Esophagus mucosa (tissue), 1 donor: ENCODE results near the gene MICAL2. TPM values are rescaled to one million over a fixed set of nuclear protein-coding genes. Genes with fewer than 3 reads are reported as not detected.

ENCODE experiments used
- ATAC-seq: fragments of 200-7000 bp; cut with Tn5 transposase; one replicate; pipeline ENCODE4 v1.9.1; 2020
- total RNA-seq: library from RNA; stranded (reverse); gene quantifications from one replicate; pipeline ENCODE4 v1.2.4, GENCODE V29; 2023
- donor health status: DM: yes; HTN: yes; CAD: no.

Gene MICAL2
- total RNA-seq, 1 donor from 2014 or later = 15.5 TPM

DNA sequence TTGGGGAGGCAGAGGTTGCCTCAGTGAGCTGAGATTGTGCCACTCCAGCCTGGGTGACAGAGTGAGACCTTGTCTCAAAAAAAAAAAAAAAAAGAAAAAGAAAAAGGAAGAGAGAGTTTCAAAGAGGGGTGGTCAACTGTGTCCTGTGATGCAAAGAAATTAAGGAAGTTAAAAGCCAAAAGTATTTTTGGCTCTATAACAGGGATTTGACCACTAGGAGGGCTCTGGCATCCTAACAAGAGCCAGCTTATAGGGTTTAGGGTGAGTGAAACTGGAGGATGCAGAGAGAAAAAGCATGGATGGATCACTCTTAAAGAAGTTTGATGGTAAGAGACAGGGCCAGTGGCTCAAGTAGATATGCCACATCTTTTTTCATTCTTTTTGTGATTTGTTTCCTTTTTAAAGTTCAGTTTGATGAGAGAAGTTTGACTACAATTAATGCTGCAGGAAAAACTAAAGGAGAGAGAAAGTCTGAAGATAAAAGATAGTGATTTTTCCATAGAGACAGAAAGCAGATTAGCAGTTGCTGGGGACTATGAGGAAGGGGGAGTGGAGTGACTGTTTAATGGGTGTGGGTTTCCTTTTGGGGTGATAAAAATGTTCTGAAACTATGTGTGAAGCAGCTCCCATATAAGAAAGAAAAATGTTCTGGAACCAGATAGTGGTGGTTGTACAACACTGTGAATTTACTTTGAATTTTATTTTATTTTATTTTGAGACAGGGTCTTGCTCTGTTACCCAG, 11.1 kb upstream of the MICAL2 start:
- ATAC-seq = no peak

DNA sequence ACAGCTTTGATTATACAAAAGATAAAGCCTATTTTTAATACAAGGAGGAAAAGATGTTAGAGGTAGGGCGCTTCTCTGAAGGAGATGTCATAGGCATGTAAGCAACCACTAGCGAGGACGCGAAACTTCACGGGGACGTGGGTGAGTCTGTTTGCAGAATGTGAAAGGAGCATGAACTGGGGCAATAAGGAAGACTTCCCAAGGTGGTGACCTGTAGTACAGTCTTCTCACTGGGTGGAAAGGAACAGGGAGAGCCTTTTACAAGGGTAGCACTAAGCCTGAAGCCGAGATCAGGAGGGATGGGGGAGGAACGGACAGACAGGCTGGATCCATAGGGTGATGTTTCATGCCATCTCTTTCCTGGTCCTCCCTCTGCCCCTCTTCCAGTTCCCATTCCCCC, 10.0 kb upstream of the MICAL2 start:
- ATAC-seq = no peak

DNA sequence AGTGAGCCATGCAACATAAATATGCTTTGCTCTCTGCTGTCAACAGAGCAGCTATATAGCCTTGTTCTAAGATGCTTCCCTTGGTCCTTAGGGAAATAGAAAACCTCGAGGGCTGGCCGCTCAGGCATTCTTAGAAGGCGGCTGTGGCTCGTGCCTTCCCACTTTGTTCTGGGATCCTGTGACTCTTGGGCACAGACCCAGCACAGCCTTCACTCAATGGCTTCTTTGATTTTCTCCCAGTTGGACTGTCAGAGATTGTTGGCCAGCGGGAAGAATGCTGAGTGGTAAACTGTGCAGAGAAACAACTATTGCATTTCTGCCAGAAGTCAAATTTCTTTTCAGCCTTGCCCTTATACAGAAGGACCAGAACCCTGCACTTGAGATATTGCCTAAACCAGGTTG, 9.5 kb upstream of the MICAL2 start:
- ATAC-seq = no peak

DNA sequence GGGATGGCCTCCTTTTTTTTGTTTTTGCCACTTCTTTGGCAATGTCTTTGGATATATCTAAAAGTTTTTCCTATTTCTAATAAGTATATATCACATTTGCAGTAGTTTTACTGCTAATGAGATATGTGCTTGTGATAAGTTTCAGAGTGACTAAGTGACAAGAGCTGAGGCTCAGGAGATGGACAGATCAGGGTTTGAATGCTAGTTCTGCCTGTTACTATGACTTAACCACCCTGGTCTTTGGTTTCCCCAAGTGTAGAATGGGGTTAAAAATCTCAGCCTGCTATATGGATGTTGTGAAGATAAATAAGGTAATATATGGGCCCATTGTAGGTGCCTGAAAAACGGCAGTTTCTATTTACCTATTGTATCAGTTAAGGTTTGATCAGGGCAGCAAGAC, 9.1 kb upstream of the MICAL2 start:
- ATAC-seq = no peak

DNA sequence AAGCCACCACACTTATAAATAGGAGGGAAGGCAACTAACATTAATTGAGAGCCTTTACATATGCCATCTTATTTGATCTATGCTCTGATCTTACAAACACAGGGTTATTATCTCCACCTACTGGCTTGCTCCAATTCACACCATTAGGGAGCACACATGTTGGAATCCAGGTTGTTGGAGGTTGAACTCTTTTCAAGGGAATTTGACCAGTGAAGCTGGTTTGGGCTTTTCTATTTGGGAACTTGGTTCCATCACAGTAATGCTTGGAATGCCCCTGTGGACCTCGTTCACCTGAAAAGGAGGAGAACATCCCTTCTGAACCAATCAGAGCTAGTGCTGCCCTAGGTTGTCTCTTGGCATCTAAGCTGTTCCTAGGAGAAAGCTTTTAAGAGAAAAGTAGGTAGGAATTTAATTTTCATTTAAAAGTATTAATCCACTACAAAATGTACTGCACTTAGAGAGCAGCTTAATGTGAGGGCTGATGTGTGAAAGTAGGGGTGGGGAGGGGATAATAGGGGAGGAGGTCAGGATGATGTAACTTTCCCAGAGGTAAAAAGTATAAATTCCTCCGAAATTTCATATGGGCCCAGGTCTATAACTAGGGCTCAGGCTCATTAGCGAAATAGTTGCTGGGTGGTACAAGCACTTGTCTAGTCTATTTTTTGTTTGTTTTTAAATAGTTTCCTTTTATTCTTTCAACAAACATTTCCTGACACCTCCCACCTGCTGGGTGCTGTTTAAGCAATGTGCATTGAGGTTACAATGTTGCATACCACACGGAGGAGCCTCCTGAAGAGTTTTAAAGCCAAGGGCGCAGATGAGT, 7.6 kb upstream of the MICAL2 start:
- ATAC-seq = no peak

DNA sequence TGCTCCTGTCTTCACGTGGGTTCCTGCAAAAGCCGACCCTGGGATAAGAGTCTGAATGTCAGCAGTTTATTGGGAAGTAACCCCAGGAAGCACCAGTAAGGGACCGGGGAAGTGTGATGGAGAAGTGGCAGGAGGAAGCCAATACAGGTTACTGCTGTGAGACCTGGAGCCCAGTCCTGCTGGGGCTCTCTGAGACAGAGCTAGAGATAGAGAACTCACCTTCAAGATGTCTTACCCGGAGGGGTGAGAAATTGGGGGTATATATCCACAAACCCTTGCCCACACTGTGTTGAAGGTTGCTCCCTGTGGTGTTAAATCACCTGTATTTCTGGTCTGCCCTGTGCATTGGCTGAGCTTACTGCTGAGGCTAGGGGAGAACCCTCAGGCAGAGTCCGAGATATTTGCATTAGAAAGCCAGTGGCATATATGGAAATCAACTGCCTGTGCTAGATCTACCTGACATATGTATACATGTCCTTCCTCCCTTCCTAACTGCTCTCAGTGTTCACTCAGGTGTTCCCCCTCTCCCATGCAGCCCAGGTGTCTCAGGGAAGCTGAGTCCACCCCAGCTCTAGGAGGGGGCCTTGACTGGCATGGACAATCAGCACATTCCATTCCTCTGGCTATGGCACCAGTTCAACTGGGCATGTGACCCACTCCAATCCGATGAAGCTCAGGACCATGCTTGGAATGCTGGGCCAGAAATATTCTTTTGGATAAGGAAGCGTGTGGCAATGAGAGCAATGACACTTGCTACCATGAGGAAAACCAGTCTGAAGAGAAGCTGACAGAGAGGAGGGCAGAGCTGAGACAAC, 6.8 kb upstream of the MICAL2 start:
- no peak for ATAC-seq

DNA sequence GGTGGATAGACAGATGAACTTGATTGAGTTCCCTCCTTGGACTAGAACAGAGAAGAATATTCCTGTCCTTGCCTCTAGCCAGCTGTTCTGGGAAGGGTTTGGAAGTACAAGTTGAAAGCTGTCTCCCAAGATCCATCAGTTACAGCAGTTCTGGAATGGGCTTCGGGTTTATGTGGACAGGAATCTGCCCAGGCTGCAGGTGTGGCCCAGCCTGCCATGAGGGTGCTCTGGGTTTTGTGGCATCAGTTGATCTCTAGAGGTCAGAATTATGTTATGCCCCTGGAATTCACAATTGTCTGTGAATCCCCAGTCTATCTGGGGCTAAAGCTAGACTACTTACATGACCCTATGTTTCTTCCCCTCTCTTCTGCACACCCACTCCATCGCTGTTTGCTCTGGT, 4.9 kb upstream of the MICAL2 start:
- ATAC-seq = no peak

DNA sequence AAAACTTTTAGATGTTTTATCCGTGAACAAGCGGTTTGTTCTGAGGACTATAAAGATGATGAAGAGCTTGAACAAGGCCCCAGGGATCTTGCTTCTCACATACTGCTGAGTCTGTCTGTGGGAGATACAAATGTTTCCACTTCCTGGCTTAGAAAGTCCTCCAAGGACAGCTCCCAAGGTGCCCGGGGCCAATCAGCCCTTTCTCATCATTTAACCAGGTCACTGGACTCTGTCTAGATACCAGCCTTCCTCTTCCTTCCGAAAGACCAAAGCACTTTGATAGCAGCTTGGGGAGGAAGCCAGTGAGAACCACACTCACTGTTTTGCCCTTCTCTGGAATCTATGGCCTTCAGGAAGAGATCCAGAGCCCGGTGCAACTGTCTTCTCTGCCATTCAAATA, 4.3 kb upstream of the MICAL2 start:
- ATAC-seq = no peak

DNA sequence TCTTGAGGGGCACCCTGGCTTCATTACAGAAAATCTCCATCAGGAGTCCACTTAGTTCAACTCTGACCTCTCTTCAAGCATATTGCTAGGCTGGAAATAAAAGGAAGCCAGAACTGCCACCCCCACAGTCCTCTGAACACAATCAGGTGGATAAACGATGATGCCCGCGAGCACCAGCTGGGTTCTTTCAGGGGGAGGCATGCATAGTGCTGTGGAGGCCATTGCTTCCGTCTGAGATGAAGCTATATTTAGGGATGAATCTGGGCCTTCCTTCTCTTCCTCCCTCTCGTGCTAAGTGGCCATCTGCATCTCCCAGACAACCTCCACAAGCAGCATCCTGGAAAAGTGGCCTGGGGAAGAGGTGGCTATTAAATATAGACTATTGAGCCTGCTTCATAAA, 3.9 kb upstream of the MICAL2 start:
- ATAC-seq = no peak

DNA sequence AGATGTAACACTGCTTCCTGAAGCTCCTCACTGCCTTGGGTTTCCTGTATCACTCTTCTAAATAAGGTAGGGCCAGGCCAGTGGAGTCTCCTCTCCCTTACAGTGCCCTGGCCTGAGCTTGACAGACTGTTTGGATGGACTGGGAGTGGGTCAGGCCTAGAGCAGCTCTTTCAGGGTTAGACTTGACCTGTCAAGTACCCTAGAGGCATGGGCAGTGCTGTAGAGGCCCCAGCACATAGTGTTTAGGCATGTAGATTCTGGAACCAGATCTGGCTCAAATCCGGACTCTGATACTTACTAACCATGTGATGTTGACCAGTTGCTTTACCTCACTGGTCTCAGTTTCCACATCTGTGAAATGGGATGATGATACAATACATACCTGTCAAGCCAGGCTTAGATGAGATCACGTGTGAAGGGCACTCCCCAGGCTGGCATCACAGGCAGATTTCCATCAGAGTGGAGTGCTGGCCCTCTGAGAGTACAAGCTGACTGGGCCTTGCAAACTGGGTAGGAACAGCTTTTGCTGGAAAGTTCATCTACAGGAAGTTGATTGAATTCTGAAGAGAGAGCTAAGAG, 1.4 kb upstream of the MICAL2 start:
- peak; percentile 24 for ATAC-seq

DNA sequence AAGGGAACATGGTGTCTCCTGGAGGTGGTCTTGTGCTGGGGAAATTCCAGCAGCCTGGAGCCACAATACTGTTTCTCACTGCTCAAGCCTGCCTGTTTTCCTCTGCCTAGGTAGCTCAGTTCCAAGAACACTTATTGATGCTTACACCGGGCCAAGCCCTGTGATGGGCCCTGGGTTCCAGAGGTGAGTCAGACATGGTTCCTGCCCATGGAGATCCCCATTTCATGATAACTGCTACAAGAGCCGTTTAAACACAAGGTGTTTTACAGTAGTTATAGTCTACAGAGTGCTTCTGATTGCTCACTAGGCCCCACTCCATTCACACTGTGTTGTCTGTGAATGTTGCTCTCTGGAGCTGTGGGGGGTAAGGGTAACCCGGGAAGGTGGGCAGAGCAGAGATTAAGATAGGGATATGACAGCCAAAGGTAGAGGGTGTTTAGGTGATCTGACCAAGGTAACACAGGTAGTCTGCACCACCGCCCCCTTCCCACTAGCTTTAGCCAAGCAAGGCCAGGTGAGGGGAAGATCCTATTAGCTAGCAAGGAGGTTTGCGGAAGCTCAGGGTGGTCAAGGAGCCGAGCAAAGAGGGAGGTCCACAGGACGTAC, 696 bp upstream of the MICAL2 start:
- ATAC-seq = peak; percentile 5

DNA sequence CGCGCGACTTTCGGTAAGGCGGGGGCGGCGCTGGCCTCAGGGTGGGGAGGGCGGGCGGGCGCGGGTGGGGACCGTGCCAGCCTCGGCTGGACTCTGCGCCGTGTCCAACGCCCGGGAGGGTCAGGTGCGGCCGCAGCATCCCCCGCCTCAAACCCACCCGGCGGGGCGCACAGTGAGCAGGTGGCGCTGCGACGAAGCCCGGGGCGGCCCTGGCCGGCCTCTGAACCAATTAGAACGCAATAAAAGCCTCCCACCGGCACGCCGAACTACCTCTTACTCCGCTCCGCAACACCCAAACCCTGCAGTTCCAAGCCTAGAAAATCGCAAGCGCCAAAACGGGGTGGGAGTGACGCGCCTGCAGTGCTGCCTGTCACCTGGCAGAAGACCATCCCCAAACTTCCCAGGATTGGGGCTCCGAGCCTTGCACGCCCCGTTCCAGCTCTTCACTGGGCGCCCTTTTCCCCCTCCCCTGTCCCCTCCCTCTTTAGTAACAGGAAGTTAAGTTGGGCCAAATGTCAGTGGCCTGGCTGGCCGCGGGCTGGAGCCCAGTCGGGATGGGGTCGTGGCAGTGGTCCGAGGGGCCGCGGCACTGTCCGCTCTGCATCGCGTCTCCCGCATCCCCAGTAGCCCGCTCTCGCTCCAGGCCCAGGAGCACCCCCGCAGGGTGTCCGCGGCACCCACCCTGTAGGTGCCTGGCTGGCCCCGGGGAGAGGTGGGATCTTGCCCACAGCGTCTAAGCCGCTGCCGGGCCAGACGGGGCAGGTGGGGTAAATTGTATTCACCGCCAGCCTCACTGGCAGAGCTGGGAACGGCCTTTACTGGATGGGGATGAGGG, 541 bp downstream of the MICAL2 start:
- ATAC-seq = peak; percentile 26

DNA sequence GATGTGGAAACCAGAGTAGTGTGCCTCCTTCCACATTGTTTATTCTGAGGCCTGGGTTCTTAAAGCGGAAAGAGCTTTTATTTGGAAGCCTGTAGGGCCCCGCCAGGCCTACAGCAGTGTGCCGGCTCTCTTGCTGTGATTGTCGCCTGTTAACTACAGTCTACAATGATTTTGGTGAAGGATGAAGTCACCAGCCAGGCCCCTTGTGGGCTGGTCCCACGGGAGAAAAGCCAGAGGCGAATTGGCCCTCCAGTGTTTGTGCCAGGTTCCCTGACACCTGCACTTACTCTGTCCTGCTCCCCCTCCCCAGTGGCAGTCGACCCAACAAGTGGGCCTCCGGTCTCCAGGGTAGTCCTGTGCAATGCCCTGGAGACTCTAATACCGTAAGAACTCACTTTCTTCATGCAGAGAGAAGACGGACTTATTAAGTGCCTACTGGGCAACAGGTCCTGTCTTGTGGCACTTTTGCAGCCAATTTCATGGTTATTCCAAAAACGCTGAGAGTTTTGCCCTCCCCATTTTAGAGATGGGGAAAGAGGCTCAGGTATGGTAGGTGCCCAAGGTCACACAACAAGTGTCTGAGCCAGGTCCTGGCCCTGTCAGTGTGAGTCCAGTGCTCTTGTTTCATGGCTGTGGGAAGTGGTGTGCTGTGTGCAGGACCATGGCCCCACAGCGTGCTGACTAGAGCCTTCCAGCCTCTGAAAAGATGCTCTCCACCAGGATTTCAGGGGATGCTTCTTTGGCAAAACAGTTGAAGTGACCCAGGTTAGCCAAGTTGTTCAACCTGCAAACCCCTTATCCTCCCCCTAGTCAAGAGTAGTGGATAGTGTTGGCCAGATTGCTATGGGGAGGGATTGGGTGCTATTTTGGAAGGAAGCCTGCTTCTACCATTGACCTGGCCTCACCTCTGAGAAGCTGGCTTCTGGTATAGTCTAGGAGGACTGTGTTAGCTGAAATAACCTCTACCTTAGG, 1.4 kb downstream of the MICAL2 start:
- ATAC-seq = no peak

DNA sequence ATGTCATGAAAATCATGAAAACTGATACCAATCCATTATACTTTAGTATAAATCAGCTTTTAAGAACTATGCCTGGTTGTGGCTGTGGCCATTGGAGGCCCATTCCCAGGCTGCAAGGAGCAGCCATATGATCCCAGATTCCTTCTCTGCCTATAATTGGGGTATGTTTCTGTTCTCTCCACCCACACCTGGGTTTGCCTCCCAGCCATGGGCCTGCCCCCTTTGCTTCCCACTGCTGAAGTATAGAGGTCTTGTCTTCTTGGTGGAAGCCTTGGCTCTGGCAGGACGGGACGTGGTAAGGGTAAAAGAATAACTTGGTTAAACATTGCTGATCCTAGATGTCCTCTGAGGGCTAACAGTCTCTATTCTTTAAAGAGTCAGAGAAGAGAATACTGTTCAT, 2.4 kb downstream of the MICAL2 start:
- no peak for ATAC-seq

DNA sequence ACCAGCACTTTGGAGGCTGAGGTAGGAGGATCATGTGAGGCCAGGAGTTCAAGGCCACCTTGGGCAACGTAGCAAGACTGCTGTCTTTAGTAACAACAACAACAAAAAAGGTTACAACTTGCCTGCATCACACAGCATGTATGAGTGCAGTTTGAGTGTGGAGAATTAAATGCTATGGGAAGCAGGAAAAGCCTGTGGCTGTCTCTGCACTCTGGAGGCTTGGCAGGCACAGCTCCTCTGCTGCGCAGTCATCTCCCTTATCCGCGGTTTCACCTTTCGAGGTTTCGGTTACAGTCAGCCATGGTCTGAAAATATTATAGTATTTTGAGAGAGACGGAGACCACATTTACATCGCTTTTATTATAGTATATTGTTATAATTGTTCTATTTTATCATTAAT, 2.9 kb downstream of the MICAL2 start:
- no peak for ATAC-seq

DNA sequence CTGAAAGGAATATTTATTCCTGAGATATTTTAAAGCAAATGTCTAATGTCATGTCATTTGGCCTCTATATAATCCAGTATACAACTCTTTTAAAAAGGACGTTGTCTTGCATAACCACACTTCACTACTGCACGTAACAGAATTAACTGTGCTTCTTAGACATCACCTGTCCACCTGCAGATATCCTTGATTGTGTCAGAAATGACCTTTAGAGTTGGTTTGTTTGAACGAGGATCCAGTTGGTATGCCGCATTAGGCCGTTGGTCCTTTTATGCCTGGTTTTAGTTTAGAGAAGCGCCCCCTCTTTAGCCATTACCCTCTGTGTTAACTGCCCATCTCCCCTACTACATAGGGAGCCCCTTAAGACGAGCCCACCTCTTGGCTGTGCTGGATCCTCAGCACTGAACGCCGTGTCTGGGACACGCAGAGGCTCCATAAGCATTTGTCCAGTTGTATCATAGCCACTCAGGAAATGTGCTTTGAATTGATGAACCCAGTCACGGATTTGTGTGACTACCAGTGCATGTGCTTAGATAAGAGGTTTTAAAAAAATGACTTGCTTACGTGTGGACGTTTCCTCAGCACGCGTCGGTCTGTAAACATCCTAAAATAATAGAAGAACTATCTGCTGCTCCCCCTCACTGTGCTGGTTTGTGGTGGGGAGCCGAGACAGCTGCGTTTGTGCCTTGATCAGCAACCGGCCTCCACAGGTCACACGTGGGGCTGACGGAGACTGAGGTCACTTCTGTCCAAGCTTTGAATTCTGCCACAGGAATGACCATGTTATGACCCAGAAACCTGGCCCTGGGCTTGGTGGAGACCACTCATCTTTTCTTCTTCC, 4.0 kb downstream of the MICAL2 start:
- ATAC-seq = no peak

DNA sequence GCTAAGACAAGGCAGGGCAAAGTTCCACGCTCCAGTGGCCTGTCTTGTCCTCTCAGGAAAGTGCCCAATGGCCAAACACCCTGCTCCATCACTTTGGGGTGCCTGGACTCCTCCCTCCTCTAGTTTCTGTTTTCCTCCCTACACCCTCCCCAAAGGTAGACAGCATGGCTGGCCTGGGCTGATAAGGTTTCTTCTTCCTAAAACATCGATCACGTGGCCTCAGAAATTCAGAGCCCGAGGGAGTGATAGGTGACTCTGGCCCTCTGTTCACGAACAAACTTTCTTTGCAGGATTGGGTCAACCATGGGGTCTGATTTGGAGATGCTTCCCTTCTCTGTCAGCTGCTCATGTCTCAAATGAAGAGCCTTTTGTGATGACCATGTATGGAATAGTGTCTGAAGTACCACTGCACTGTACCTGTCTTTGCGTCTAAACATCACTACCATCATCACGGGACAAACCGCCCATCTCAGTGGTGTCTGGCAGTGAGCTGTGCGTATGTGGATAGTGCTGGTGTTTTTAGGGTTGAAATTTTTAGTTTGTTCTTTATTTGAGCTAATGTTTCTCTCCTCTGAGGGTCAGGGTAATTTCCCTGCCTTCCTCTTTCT, 6.1 kb downstream of the MICAL2 start:
- no peak for ATAC-seq

DNA sequence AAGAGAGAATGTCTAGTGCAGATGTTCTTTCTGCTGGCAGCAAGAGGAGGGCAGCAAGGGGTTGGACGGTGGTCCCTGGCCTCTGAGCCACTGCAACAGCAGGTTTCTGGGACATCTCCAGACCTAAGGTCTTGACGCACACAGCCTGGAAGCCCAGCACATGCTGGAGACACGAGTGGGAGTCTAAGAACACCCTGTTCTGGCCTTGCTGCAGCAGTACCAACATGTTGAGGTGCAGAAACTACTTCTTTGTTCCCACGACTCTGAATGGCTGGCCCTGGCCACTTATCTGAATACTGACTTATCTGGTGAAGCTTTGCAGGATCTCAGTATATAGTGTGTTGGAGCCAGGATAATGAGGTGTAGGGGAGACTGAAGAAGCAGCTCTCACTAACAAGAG, 6.8 kb downstream of the MICAL2 start:
- no peak for ATAC-seq

DNA sequence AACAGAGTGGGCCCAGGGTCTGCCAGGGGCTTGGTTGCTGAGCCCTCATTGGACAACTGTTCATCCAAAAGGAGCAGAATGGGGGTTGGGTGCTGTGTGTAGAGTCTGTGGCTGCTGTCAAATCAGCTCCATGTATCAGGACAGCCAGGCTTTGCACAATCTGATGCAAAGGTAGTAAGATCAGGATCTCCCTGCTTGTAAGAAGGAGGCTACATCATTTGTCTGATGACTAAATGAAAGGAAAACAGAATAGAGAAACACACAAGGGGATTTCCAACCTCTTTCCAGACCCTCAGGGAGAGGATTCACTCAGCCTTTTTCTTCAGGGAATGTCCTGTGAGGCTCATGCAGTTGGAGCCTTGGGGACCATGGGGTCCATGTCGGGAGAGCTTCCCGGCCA, 7.2 kb downstream of the MICAL2 start:
- no peak for ATAC-seq
